Right atrium auricular region (tissue), 2 donors: ENCODE data around the gene CD226. TPM values are rescaled to one million over a fixed set of nuclear protein-coding genes. Genes with fewer than 3 reads are reported as not detected.

ENCODE experiments used
- DNase-seq: peaks from one replicate; pipeline ENCODE4 v3.0.0-alpha.2; 2019; ENCODE audit warnings: low spot score
- H3K27ac ChIP-seq, 2 donors: fragments of 200-600 bp; sonication (generic); 1 replicate in 1 of 2; 2 replicates in 1 of 2; pipeline ENCODE4 v1.5.1; 2016 to 2019
- H3K27me3 ChIP-seq, 2 donors: fragments of 200-600 bp; sonication (generic); one replicate each; pipeline versions ENCODE4 v1.5.1 to v1.6.0; 2017 to 2019
- H3K36me3 ChIP-seq: fragments of 200-600 bp; sonication (generic); one replicate; pipeline ENCODE4 v1.5.1; 2016
- H3K4me1 ChIP-seq, 2 donors: fragments of 200-600 bp; sonication (generic); one replicate each; pipeline versions ENCODE4 v1.5.1 to v1.6.0; 2017 to 2019
- H3K4me3 ChIP-seq, 2 donors: fragments of 200-600 bp; sonication (generic); 1 replicate in 1 of 2; 2 replicates in 1 of 2; pipeline ENCODE4 v1.5.1; 2017 to 2019; ENCODE audit warnings: mild to moderate bottlenecking in 1 of 2, moderate library complexity in 1 of 2
- H3K9me3 ChIP-seq, 2 donors: fragments of 200-600 bp; sonication (generic); one replicate each; pipeline ENCODE4 v1.5.1; 2019
- CTCF ChIP-seq, 2 donors: fragments of 200-600 bp; sonication (generic); IDR thresholded peaks; one replicate each; pipeline ENCODE4 v1.5.1; 2019; ENCODE audit warnings: antibody characterized with exemption in 2 of 2
- total RNA-seq, 2 donors: library from RNA; depleted of rRNA; stranded (reverse); fragments of >200 nt; gene quantifications; one replicate each; pipeline ENCODE4 v1.1.0, GENCODE V29; 2016

CD226 gene
- total RNA-seq, 2 donors from 2014 or later: 0.22 to 1.3 TPM

- H3K27me3 ChIP-seq: no peaks in the 10 kb centered on the region
- H3K36me3 ChIP-seq: no peaks in the 10 kb centered on the region
- no peak overlapping the region for H3K27ac ChIP-seq
- no peak overlapping the region for H3K4me3 ChIP-seq
- H3K4me1 ChIP-seq: no peaks in the 10 kb centered on the region
- TF ChIP-seq CTCF (IDR thresholded peaks at IDR 0.05): no peak
- no peak for DNase-seq
- no peaks in the 10 kb centered on the region for H3K9me3 ChIP-seq
Measured at GRCh38 chr18:69830189-69830588, 117.5 kb downstream of the CD226 start.

DNA sequence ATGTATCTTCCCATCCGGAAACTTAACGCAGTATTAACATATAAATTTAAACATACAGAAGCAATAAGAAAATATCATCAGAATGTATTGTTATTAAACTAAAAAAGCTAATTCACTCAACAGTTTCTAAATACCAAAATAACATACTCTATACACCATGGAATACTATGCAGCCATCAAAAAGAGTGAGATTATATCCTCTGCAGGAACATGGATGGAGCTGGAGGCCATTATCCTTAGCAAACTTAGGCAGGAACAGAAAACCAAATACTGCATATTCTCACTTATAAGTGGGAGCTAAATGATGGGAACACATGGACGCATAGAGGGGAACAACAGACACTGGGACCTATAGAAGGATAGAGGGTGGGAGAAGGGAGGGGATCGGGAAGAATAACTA, 127.1 kb downstream of the CD226 start:
- Histone ChIP-seq H3K9me3 (peaks cover 0 to 12% of the 10 kb centered on the region in 2 donors), H3K27ac (no peak overlapping the region), H3K4me1 (no peaks in the 10 kb centered on the region), H3K4me3 (no peak overlapping the region), H3K36me3 (no peaks in the 10 kb centered on the region), H3K27me3 (no peaks in the 10 kb centered on the region)
- no peak for DNase-seq
- TF ChIP-seq CTCF (IDR thresholded peaks at IDR 0.05): no peak

DNA sequence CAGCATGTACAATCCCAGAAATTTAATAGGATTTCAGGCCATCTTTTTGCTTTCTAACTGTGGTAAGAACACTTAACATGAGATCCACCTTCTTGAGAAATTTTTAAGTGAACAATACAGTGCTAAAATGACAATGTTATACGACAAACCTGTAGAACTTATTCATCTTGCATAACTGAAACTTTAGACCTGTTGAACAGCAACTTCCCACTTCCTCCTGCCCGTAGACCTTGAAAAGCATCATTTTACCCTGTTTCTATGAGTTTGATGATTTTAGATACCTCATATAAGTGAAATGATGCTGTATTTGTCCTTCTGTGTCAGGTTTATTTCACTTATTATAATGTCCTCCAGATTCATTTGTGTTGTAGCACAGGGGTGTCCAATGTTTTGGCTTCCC, 128.2 kb downstream of the CD226 start:
- no peaks in the 10 kb centered on the region for H3K4me1 ChIP-seq
- no peak for TF ChIP-seq CTCF (IDR thresholded peaks at IDR 0.05)
- H3K9me3 ChIP-seq: peaks cover 0 to 12% of the 10 kb centered on the region in 2 donors
- no peaks in the 10 kb centered on the region for H3K36me3 ChIP-seq
- H3K4me3 ChIP-seq: no peak overlapping the region
- no peaks in the 10 kb centered on the region for H3K27me3 ChIP-seq
- DNase-seq: no peak
- no peak overlapping the region for H3K27ac ChIP-seq

- Histone ChIP-seq H3K27ac (no peak overlapping the region), H3K9me3 (peaks cover 0 to 11% of the 10 kb centered on the region in 2 donors), H3K36me3 (no peaks in the 10 kb centered on the region), H3K27me3 (no peaks in the 10 kb centered on the region), H3K4me1 (no peaks in the 10 kb centered on the region), H3K4me3 (no peak overlapping the region)
- DNase-seq: no peak
- no peak for TF ChIP-seq CTCF (IDR thresholded peaks at IDR 0.05)
Measured at GRCh38 chr18:69817335-69817940, 130.2 kb downstream of the CD226 start.

GRCh38 chr18:69814861-69815385, 132.8 kb downstream of the CD226 start:
- H3K4me1 ChIP-seq: no peaks in the 10 kb centered on the region
- DNase-seq: no peak
- H3K36me3 ChIP-seq: no peaks in the 10 kb centered on the region
- H3K4me3 ChIP-seq: no peak overlapping the region
- peaks cover 0 to 2% of the 10 kb centered on the region in 2 donors for H3K9me3 ChIP-seq
- H3K27ac ChIP-seq: no peak overlapping the region
- no peaks in the 10 kb centered on the region for H3K27me3 ChIP-seq
- TF ChIP-seq CTCF (IDR thresholded peaks at IDR 0.05): no peak

DNA sequence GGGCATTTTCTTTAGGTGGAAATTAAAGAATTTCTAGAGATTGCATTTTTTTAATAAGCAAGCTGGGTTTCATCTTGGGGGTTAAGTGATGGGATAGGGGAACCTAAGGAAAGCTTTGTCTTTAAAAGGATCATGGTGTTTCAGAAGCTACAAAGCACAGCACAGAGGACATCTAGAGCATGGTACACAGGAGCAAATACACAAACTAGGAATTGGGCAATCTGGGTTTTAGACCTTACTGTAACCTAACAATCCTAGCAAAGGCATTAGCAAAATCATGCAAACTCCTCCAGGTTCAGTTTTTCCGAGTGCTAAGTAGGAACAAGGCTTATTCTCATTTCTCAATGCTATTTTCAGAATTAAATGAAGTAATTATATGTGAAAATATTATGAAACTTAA, 134.1 kb downstream of the CD226 start:
- H3K9me3 ChIP-seq: peaks cover 0 to 3% of the 10 kb centered on the region in 2 donors
- no peak overlapping the region for H3K4me3 ChIP-seq
- TF ChIP-seq CTCF (IDR thresholded peaks at IDR 0.05): no peak
- no peaks in the 10 kb centered on the region for H3K4me1 ChIP-seq
- H3K27ac ChIP-seq: no peak overlapping the region
- DNase-seq: no peak
- H3K27me3 ChIP-seq: no peaks in the 10 kb centered on the region
- no peaks in the 10 kb centered on the region for H3K36me3 ChIP-seq
